ENCODE measurements around the gene EIF4E2. TPM values are rescaled to one million over a fixed set of nuclear protein-coding genes. Genes with fewer than 3 reads are reported as not detected.

The EIF4E2 gene, protein sequence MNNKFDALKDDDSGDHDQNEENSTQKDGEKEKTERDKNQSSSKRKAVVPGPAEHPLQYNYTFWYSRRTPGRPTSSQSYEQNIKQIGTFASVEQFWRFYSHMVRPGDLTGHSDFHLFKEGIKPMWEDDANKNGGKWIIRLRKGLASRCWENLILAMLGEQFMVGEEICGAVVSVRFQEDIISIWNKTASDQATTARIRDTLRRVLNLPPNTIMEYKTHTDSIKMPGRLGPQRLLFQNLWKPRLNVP
- polyA plus RNA-seq (ENCODE audit: insufficient read length in 12 of 12): 100 to 1,000 TPM in 9 of 12 donors, 10 to 100 TPM in 2, not detected in 1; 72.7 to 141 (median 118) TPM
- long read RNA-seq, donor 1, transcript EIF4E2-201 (7 exons, 1,604 nt): major isoform, 32 of 79 reads
- long read RNA-seq, donor 1, partial matches to known transcripts: 39 of 79 reads
- long read RNA-seq, donor 1, other reads (novel, unspliced or antisense): 0 of 79 reads
- long read RNA-seq, donor 2, transcript EIF4E2-207 (8 exons, 3,525 nt): minor isoform, 7 of 47 reads
- long read RNA-seq, donor 2, transcript EIF4E2-201 (7 exons, 1,604 nt): major isoform, 33 of 47 reads
- long read RNA-seq, donor 2, partial matches to known transcripts: 0 of 47 reads
- long read RNA-seq, donor 2, other reads (novel, unspliced or antisense): 0 of 47 reads
- long read RNA-seq, donor 3, transcript EIF4E2-206 (6 exons, 1,014 nt): minor isoform, 5 of 41 reads
- long read RNA-seq, donor 3, transcript EIF4E2-201 (7 exons, 1,604 nt): major isoform, 9 of 41 reads
- long read RNA-seq, donor 3, partial matches to known transcripts: 24 of 41 reads
- long read RNA-seq, donor 3, other reads (novel, unspliced or antisense): 0 of 41 reads
- long read RNA-seq, donor 4, transcript EIF4E2-201 (7 exons, 1,604 nt): major isoform, 10 of 51 reads
- long read RNA-seq, donor 4, partial matches to known transcripts: 36 of 51 reads
- long read RNA-seq, donor 4, other reads (novel, unspliced or antisense): 0 of 51 reads
- long read RNA-seq, donor 5, transcript EIF4E2-206 (6 exons, 1,014 nt): minor isoform, 10 of 92 reads
- long read RNA-seq, donor 5, transcript EIF4E2-207 (8 exons, 3,525 nt): minor isoform, 11 of 92 reads
- long read RNA-seq, donor 5, transcript EIF4E2-201 (7 exons, 1,604 nt): major isoform, 45 of 92 reads
- long read RNA-seq, donor 5, transcript EIF4E2-214 (3 exons, 1,110 nt): minor isoform, 6 of 92 reads
- long read RNA-seq, donor 5, partial matches to known transcripts: 10 of 92 reads
- long read RNA-seq, donor 5, other reads (novel, unspliced or antisense): 0 of 92 reads
- long read RNA-seq, donor 6, transcript EIF4E2-201 (7 exons, 1,604 nt): major isoform, 14 of 60 reads
- long read RNA-seq, donor 6, partial matches to known transcripts: 40 of 60 reads
- long read RNA-seq, donor 6, other reads (novel, unspliced or antisense): 0 of 60 reads
- long read RNA-seq, donor 7, transcript EIF4E2-201 (7 exons, 1,604 nt): major isoform, 12 of 49 reads
- long read RNA-seq, donor 7, partial matches to known transcripts: 31 of 49 reads
- long read RNA-seq, donor 7, other reads (novel, unspliced or antisense): 0 of 49 reads
- long read RNA-seq, donor 8, transcript EIF4E2-204 (6 exons, 797 nt): minor isoform, 5 of 79 reads
- long read RNA-seq, donor 8, transcript EIF4E2-214 (3 exons, 1,110 nt): minor isoform, 5 of 79 reads
- long read RNA-seq, donor 8, transcript EIF4E2-201 (7 exons, 1,604 nt): major isoform, 32 of 79 reads
- long read RNA-seq, donor 8, transcript EIF4E2-206 (6 exons, 1,014 nt): minor isoform, 9 of 79 reads
- long read RNA-seq, donor 8, partial matches to known transcripts: 18 of 79 reads
- long read RNA-seq, donor 8, other reads (novel, unspliced or antisense): 0 of 79 reads
- long read RNA-seq, donor 9, transcript EIF4E2-201 (7 exons, 1,604 nt): major isoform, 12 of 21 reads
- long read RNA-seq, donor 9, partial matches to known transcripts: 0 of 21 reads
- long read RNA-seq, donor 9, other reads (novel, unspliced or antisense): 0 of 21 reads
- long read RNA-seq, donor 10, transcript EIF4E2-201 (7 exons, 1,604 nt): major isoform, 20 of 82 reads
- long read RNA-seq, donor 10, transcript EIF4E2-206 (6 exons, 1,014 nt): minor isoform, 7 of 82 reads
- long read RNA-seq, donor 10, partial matches to known transcripts: 43 of 82 reads
- long read RNA-seq, donor 10, other reads (novel, unspliced or antisense): 0 of 82 reads
- long read RNA-seq, donor 11, transcript EIF4E2-201 (7 exons, 1,604 nt): major isoform, 40 of 140 reads
- long read RNA-seq, donor 11, transcript EIF4E2-204 (6 exons, 797 nt): minor isoform, 5 of 140 reads
- long read RNA-seq, donor 11, partial matches to known transcripts: 83 of 140 reads
- long read RNA-seq, donor 11, other reads (novel, unspliced or antisense): 0 of 140 reads

DNA sequence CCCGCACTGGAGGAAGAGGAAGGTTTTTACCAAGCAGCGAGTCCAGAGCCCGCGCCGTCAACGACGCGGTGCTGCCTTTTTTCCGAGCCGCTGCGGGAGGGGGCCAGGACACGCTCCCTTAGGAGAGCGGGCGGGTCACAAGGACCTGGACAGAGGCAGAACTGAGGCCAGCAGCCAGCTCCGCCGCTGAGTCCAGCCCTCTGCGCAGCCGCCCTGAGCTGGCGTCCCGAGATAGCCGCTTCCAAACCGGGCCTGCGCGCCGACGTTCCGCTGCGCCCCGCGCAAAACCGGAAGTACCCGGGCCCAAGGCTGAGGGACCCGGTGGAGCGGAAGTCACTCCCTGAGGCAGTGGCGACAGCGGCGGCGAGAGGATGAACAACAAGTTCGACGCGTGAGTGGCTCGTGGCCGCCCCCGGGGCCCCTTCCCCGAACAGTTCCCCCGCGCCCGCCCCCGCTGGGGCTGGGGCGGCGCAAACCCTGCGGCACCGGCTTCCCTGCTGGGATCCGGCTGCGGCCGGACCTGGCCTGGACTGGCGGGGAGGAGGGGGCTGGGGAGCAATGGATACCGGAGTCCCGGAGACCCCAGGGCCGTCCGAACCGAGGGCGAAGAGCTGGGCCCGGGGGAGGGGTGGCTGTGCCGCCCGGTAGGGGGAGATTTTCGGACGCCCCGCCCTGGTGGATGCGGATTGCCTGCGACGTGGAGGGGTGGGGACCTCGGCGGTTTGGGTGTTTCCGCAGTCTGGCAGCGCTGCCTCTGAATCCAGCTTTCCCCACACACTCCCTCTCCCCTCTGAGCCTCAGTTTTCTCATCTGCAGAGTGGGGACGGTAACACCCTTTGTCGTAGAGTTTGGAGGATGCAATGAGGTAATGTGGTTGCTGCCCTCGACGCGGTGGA lies at the start of gene EIF4E2, which contains the start of gene TIGD1:
TSS of gene EIF4E2 (plus strand) at position 336 of the 896 bp plus-strand sequence. CDS start at position 372, 36 bp downstream.
TSS of gene TIGD1 (minus strand) at position 204 of the 896 bp plus-strand sequence. CDS start 675 bp downstream, outside the sequence.
- peak; percentile 96 for DNase-seq

DNA sequence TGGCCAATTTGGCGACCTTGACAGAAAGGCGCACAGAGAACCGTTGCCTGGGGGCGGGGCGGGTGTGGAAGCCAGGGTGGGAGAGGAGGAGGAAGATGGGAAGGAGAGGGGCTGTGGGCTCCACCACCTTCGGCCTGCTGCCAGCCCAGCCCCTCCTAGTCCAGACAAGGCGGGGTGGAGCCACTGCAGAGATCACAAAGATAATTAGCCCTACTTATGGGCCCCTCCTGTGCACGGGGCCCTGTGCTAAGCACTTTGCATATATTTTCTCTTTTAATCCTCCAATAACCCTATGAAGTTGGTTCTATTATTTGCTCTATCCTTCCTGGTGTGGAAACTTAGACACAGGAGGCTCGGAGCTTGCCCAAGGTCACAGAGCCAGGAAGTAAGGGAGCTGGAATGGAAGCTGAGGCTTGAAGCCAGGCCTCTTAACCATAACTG lies 49.1 kb upstream of the EIF4E2 start:
- DNase-seq: no peak

DNA sequence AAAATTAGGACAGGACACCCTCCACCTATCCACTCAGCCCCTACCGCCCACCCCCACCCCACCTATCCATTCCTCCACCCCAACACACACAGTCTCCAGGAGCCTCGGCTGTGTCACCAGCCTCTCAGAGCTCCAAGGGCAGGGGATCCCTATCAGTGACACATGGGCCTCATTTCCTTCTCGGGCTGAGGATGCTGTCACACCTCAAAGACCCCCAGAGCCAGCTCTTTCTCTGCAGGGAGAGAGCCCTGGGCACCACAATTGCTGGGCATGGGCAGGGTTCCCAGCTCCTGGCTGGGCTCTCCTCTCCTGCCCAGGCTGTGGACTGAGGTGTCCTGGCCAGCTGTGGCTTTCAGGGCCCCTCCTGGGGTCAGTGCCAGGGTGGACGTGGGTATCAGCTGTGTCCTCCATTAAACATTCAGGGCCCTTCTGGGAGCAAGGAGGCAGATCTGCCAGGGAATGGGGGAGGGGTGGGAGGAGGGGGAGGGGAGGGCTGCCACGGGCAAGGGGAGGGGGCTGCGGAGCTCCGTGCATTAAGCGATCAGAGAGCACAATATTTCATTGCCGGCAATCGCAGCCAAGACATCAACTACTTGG lies 48.6 kb upstream of the EIF4E2 start:
- no peak for DNase-seq

DNA sequence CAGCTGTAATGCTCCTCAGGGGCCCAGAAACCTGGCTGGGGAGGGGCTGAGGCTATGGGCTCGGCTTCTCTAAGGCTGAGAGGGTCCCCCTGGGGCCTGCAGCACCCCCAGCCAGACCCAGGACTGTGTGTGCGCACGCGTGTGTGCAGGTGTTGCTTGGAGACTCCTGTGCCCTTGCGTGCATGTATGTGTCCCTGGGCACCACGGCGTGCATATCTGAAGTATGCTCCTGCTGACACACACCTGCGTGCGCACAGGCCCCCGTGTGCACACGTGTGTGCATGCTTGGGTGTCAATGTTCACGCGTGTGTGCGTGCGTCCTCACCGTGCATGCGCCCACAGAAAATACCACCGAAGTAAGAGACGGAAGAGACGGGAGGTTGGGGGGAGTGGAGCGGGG lies 48.0 kb upstream of the EIF4E2 start:
- DNase-seq: no peak

DNA sequence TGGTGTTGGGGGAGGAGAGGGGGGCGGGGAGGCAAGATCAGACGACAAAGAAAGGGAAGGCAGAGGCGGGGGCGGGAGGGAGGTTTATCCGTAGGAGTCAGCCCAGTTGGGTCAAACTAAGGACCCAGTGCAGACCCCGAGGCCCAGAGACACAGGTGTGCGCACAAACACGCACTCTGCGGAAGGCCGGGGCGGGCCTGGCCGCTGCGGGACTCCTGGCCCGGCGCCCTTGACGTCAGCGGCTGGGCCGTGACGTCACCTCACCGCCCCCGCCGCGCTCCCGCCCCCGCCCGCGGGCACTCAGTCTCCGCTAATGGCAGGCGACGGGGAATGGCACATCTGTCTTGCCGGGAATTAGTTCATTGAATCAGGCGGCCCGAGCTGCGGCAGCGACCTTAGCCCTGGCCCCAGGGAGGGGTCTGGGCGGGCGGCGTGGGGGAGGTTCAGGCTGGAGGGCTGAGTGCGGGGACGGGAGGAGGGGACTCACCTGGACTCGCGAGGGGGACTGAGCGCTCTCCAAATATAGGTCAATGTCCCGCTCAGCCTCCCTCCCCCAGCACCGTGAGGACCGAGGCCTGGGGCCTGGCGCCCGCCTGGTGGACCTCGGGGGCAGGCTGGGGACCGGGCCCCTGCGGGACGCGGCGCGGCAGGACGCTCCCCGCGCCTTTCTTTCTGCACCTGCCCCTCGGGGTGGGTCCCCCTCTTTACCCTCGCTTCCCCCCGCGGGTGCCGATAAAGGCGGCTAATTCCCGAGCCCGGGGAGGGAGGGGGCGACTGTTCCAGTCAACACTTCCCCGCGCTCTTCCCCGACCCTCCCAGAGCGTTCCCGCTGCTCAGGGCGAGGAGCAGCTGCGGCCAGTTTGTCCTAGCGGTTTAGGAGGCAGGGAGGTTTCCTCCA lies 47.3 kb upstream of the EIF4E2 start:
- no peak for DNase-seq

DNA sequence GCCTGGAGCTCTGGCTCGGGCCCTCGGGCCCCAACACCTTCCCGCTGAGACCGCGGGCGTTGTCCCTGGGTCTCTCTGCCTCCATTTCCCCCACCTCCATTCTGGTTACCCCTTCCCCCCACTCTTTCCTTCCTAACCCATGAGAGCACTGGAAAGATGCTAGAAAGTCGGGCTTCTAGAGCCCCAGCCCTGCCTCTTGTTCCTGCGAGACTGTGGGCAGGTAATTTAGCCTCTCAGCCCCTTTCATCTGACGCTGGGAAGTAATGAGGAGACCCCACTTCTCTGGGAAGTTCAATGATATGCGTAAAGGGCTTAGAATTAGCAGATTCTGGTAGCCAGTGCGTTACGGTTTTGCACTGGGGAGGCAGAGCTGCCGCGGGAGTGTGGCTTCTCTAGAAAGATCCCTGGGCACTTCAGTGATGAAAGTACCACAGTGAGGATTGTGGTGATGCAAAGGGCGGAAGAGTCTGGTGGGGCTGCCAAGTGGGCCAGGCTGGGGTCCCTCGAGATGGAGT lies 46.6 kb upstream of the EIF4E2 start:
- no peak for DNase-seq

DNA sequence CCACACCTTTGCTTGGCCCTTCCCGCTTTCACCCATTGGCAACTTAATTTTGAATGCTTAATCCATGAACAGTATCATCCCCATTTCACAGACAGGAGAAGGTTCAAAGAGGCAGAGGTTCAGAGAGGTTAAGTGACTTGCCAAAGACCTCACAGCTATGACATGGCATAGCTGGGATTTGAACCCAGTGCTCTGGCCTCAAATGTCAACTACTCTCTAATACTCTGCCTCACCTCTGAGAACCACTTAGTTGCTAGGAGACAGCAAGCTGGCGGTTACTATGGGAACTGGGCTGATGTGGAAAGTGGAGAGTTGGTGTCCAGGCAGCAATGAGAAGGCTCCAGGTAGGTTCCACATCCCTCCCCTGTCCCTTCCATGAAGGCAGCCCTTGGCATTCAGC lies 46.1 kb upstream of the EIF4E2 start:
- DNase-seq: no peak

DNA sequence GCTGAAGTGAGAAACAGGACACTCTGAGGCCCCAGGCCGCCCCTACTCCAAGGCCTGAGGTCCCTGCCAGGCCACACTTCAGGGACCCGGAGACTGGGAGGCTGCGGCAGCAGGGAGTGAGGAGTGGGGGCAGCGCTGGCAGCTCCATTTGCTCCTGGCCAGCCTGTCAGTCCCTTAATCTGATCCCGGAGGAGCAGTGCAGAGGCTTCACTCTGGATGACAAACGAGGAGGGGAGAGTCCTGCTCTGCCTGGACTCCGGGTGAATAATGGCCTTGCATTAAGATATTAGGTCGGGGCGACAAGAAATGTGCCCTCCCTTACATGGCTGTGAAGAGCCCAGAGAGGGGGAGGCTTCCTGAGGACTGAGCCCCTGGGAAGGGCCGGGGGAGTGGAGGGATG lies 44.6 kb upstream of the EIF4E2 start:
- DNase-seq: no peak

DNA sequence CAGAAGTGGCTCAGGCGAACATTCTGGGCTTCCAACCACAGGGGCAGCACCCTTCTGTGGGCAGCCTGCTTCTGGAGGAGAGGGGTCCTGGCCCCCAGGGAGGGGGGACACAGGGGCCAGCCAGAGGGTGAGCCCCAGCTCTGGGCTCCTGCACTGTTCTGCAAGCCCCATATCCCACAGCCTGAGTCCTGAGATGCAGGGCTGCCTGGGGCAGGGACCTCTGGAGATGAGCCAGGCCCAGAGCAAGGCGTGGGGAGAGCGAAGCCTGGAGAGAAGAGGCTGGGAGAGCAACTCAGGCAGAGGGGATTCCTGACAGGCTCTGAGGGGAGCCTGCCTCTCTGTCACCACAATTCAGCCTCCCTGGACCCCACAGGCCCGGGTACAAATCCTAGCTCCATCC lies 43.8 kb upstream of the EIF4E2 start:
- DNase-seq: no peak

DNA sequence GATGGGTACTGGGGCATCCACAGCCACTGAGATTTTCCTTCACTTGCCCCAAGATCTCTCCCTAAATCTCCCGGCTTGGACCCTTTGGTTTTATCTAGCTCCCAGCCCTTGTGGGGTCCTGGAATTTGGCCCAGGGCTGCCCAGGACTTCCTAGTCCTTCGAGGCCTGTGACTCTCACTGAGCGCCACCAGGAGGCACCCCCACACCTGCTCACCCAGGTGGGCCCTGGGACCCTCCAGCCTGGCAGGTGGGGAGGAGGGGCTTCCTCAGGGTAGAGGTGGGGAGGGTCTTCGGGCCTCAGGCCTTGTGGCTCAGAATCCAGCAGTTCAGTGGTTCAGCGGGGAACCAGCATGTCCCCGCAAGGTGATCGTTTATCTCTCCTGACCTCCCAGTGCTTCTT lies 42.2 kb upstream of the EIF4E2 start:
- DNase-seq: no peak

DNA sequence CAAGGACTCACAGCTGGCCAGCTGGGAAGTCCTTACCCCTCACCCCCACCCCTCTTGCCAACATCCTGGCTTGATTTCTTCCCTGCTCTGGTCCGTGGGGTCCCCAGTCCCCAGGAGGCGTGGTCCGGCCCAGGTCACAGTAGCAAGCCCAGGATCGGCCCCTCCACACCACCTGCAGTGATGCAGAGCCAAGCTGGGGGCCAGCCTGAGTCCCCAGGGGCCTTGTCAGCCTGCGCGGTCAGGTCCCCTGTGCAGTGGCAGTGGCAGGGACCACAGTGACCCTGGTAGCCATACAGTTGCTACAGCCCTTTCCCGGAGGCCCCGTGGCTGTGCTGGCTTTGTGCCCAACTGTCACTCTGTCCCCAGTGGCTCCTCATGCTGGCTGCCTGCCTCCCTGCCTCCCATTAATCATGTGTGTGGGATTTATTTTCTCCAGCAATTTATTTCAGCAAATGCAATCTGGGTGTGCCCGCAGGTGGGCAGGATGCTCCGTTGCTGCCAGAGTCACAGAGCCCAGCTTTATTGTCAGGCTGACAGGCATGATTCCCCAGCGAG lies 39.1 kb upstream of the EIF4E2 start:
- no peak for DNase-seq

DNA sequence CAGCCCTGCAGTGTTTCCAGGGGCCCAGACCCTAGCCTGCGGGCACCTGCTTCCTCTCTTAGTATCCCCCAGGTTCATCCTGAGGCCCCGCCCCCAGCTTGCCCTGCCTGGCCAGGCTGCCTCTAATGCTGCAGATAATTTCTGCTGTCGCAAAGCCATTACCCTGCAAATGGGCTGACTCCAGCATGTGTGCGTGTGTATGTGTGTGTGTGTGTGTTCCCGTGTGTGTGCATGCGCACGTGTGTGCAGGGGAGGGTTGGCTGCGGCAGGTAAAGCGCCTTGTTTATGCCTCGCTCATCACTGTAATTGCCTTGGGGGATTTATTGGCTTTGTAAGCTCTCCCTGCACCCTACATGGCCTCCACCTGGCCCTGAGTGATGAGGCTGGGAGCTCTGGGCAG lies 37.9 kb upstream of the EIF4E2 start:
- no peak for DNase-seq

DNA sequence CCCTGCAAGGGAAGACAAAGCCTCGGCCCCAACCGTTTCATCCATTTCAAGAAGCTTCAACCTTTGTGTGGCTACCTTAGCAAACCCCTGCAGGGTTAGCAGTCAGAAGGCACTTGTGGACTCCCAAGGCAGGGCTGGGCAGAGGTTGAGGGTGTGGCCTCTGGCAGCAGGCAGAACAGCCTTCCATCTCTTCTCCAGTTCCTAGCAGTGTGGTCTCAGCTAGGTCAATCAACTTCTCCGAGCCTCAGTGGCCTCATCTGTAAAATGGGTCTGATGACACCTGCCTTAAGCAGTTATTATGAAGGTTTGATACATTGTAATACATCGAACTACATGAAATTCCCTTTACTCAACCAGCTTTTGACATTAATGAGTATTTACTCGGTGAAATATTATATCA lies 37.1 kb upstream of the EIF4E2 start:
- no peak for DNase-seq

DNA sequence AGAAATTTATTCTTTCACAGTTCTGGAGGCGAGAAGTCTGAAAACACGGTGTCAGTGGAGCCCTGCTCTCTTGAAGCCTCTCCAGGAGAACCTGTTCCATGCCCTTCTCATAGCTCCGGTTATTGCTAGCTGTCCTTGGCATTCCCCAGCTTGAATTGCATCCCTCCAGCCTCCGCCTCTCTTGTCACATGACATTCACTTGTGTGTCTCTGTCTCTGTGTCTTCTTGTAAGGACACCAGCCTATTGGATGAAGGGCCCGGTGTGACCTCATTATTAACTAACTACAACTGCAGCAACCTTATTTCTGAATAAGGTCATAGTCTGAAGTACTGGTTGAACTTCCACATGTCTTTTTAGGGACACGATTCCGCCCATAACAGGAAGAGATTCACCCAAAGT lies 34.9 kb upstream of the EIF4E2 start:
- DNase-seq: no peak

DNA sequence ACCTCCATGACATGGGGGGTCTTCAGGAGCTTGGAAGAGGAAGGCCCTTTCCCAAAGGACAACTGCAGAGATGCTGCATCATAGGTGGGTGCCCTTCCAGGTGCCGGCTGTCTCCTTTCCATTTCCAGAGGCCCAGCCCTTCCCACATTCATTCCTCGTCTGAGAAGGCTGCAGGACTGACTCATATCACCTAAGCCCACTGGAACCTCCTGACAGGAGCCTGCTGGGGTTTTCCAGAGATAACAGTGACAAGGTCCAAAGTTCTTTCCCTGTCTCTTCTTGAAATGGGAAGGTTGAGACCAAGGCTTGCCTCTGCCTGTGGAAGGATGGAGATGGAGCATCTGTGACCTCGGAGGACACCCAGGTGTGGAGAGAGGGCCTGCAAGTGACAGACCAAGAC lies 33.9 kb upstream of the EIF4E2 start:
- DNase-seq: no peak

DNA sequence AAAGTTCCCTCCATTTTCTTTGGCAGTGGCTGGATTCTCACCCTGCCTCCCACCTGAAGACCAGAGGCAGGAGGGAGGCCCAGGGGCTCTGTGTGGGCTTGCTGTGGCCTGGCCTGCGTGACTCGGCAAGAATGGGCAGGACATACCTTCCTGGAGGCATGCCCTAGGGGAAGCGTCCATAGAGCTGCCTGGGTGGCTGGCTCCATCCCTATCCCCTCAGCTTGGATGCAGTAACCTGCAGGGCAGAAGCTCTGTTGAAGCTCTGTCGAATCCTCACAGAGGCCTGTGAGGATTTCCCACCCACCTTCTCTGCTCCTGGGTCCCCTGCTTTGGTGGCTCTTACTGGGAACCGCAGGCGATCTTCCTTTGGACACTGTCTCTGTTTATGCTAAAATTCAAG lies 31.6 kb upstream of the EIF4E2 start:
- no peak for DNase-seq

Measured in muscle of arm (tissue), 14 donors.